ENCODE data around the gene SMIM21.

DNA sequence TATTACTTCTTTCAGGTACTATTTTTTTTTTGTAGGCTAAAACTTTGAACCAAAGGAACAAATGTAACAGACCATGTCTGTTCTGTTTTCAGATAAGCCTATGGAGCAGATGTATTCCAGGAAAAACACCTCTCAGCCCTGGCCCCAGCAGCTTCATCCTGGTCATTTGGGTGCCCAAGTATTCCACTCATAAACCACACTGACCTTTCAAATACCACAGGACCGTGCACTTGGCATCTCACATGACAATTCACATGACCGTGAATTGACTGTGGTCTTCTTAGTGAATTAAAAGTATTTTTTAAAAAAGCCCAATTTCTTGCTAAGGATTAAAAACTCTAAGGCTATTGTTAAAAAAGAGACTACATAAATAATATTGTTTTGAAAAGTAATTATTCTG, 50.2 kb downstream of the SMIM21 start:
- TF ChIP-seq, protein P1, sequence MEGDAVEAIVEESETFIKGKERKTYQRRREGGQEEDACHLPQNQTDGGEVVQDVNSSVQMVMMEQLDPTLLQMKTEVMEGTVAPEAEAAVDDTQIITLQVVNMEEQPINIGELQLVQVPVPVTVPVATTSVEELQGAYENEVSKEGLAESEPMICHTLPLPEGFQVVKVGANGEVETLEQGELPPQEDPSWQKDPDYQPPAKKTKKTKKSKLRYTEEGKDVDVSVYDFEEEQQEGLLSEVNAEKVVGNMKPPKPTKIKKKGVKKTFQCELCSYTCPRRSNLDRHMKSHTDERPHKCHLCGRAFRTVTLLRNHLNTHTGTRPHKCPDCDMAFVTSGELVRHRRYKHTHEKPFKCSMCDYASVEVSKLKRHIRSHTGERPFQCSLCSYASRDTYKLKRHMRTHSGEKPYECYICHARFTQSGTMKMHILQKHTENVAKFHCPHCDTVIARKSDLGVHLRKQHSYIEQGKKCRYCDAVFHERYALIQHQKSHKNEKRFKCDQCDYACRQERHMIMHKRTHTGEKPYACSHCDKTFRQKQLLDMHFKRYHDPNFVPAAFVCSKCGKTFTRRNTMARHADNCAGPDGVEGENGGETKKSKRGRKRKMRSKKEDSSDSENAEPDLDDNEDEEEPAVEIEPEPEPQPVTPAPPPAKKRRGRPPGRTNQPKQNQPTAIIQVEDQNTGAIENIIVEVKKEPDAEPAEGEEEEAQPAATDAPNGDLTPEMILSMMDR (IDR thresholded peaks at IDR 0.05): no peak
- no peak for TF ChIP-seq EP300 (IDR thresholded peaks at IDR 0.05)
